Measurements from ENCODE around the gene CD2AP. TPM values are rescaled to one million over a fixed set of nuclear protein-coding genes. Genes with fewer than 3 reads are reported as not detected.

CD2AP gene
- total RNA-seq, 1 experiment from 2014 or later, result 41.8 TPM

- DNase-seq (ENCODE audit: low read depth, low spot score), result no peak
- H3K27me3 ChIP-seq (ENCODE audit: control insufficient read depth, insufficient read depth, low read length), result no peaks in the 10 kb centered on the region
- H3K4me1 ChIP-seq (ENCODE audit: control insufficient read depth, insufficient read depth, low read length), result no peaks in the 10 kb centered on the region
- in situ Hi-C loops (cut with HindIII; ENCODE audit: low pct_unique_long_range_greater_than_20kb, low sequenced_read_pairs) (no loop called here), intact Hi-C loops (cut with micrococcal nuclease; ENCODE audit: unreplicated experiment) (no loop called here)
- H3K4me3 ChIP-seq (ENCODE audit: low read depth in 2 of 2, low read length in 2 of 2), result no peak overlapping the region
- H3K9me3 ChIP-seq (ENCODE audit: control insufficient read depth, insufficient read depth, low read depth, low read length), result no peaks in the 10 kb centered on the region
- no TSS peak for BruUV-seq (replicated peaks)
- no peak for ATAC-seq
- no peaks in the 10 kb centered on the region for H3K36me3 ChIP-seq (ENCODE audit: control insufficient read depth, insufficient read depth, low read length)
- no peak overlapping the region for H3K27ac ChIP-seq (ENCODE audit: low read length)
- ChIA-PET CTCF (no interaction called here), POLR2A (no interaction called here)
- TF ChIP-seq SIN3A (IDR thresholded peaks at IDR 0.05; ENCODE audit: borderline replicate concordance, insufficient read depth, low read depth, low read length) (no peak), TCF7L2 (IDR thresholded peaks at IDR 0.05; ENCODE audit: low read depth, low read length) (no peak), REST (IDR thresholded peaks at IDR 0.05; ENCODE audit: insufficient read depth in 1 of 2, low read depth in 2 of 2, low read length in 1 of 2) (no peak)
Measured at GRCh38 chr6:47653706-47654105, 176.1 kb downstream of the CD2AP start.

GRCh38 chr6:47654255-47654654 is 176.7 kb downstream of the CD2AP start:
- in situ Hi-C loops (cut with HindIII; ENCODE audit: low pct_unique_long_range_greater_than_20kb, low sequenced_read_pairs) (no loop called here), intact Hi-C loops (cut with micrococcal nuclease; ENCODE audit: unreplicated experiment) (no loop called here)
- no TSS peak for BruUV-seq (replicated peaks)
- ATAC-seq, result no peak
- no peaks in the 10 kb centered on the region for H3K4me1 ChIP-seq (ENCODE audit: control insufficient read depth, insufficient read depth, low read length)
- DNase-seq (ENCODE audit: low read depth, low spot score), result no peak
- POLR2A ChIA-PET, result no interaction called here
- H3K9me3 ChIP-seq (ENCODE audit: control insufficient read depth, insufficient read depth, low read depth, low read length), result no peaks in the 10 kb centered on the region
- no peak overlapping the region for H3K27ac ChIP-seq (ENCODE audit: low read length)
- no peaks in the 10 kb centered on the region for H3K27me3 ChIP-seq (ENCODE audit: control insufficient read depth, insufficient read depth, low read length)
- no peaks in the 10 kb centered on the region for H3K36me3 ChIP-seq (ENCODE audit: control insufficient read depth, insufficient read depth, low read length)
- no peak overlapping the region for H3K4me3 ChIP-seq (ENCODE audit: low read depth in 2 of 2, low read length in 2 of 2)
- TF ChIP-seq REST (IDR thresholded peaks at IDR 0.05; ENCODE audit: insufficient read depth in 1 of 2, low read depth in 2 of 2, low read length in 1 of 2) (no peak), TCF7L2 (IDR thresholded peaks at IDR 0.05; ENCODE audit: low read depth, low read length) (no peak), POLR2AphosphoS5 (IDR thresholded peaks at IDR 0.05; ENCODE audit: low read depth, low read length) (no peak), SIN3A (IDR thresholded peaks at IDR 0.05; ENCODE audit: borderline replicate concordance, insufficient read depth, low read depth, low read length) (no peak), CTCF (IDR thresholded peaks at IDR 0.05) (no peak)
- CTCF ChIA-PET, result no interaction called here

Measured in Panc1 (cell line).